ENCODE measurements around the gene TMEM221.

TMEM221 gene

GRCh38 chr19:17406046-17406886 is 42.2 kb downstream of the TMEM221 start:
- H3K4me3 ChIP-seq (ENCODE audit: control insufficient read depth, low read depth, low read length), result no peak overlapping the region
- no peak for DNase-seq (ENCODE audit: low read depth)

GRCh38 chr19:17405250-17406045 is 43.0 kb downstream of the TMEM221 start, which contains the start of gene BST2:
BST2 (minus strand) TSS chr19:17405630; CDS start chr19:17405575, 55 bp downstream.
- no peak for DNase-seq (ENCODE audit: low read depth)
- no peak for TF ChIP-seq CTCF (IDR thresholded peaks at IDR 0.05; ENCODE audit: control insufficient read depth, insufficient read depth, low read depth, low read length, missing control alignments)
- H3K4me3 ChIP-seq (ENCODE audit: control insufficient read depth, low read depth, low read length), result no peak within 1 kb of the TSS

More at GRCh38 chr19:17406046-17406886, 42.2 kb downstream of the TMEM221 start:
- no peak for TF ChIP-seq CTCF (IDR thresholded peaks at IDR 0.05; ENCODE audit: control insufficient read depth, insufficient read depth, low read depth, low read length, missing control alignments)

GRCh38 chr19:17404621-17405249 is 43.7 kb downstream of the TMEM221 start:
- no peak for DNase-seq (ENCODE audit: low read depth)
- no peak overlapping the region for H3K4me3 ChIP-seq (ENCODE audit: control insufficient read depth, low read depth, low read length)
- no peak for TF ChIP-seq CTCF (IDR thresholded peaks at IDR 0.05; ENCODE audit: control insufficient read depth, insufficient read depth, low read depth, low read length, missing control alignments)

GRCh38 chr19:17404015-17404414 is 44.5 kb downstream of the TMEM221 start:
- no peak for TF ChIP-seq CTCF (IDR thresholded peaks at IDR 0.05; ENCODE audit: control insufficient read depth, insufficient read depth, low read depth, low read length, missing control alignments)
- H3K4me3 ChIP-seq (ENCODE audit: control insufficient read depth, low read depth, low read length), result no peak overlapping the region
- DNase-seq (ENCODE audit: low read depth), result no peak

- DNase-seq (ENCODE audit: low read depth), result no peak
- H3K4me3 ChIP-seq (ENCODE audit: control insufficient read depth, low read depth, low read length), result no peak overlapping the region
- no peak for TF ChIP-seq CTCF (IDR thresholded peaks at IDR 0.05; ENCODE audit: control insufficient read depth, insufficient read depth, low read depth, low read length, missing control alignments)
These were observed 45.2 kb downstream of the TMEM221 start for GRCh38 chr19:17402982-17403855.
